ENCODE data around the gene MMP23B.

GRCh38 chr1:1623631-1624442 lies 8.1 kb upstream of the MMP23B start:
- TF ChIP-seq POLR2A (IDR thresholded peaks at IDR 0.05), result no peak
- TF ChIP-seq, protein P1, sequence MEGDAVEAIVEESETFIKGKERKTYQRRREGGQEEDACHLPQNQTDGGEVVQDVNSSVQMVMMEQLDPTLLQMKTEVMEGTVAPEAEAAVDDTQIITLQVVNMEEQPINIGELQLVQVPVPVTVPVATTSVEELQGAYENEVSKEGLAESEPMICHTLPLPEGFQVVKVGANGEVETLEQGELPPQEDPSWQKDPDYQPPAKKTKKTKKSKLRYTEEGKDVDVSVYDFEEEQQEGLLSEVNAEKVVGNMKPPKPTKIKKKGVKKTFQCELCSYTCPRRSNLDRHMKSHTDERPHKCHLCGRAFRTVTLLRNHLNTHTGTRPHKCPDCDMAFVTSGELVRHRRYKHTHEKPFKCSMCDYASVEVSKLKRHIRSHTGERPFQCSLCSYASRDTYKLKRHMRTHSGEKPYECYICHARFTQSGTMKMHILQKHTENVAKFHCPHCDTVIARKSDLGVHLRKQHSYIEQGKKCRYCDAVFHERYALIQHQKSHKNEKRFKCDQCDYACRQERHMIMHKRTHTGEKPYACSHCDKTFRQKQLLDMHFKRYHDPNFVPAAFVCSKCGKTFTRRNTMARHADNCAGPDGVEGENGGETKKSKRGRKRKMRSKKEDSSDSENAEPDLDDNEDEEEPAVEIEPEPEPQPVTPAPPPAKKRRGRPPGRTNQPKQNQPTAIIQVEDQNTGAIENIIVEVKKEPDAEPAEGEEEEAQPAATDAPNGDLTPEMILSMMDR (IDR thresholded peaks at IDR 0.05), result no peak

Measured in esophagus squamous epithelium (tissue), 4 donors.